GM11168 (cell line): ENCODE data around the gene PLEKHG1.

Source experiments
- in situ Hi-C: fragments of 300-500 bp; cut with MboI; formaldehyde crosslinking; loops from one replicate; pipeline ENCODE4 v1.12.0; 2022; ENCODE audit warnings: low sequenced_read_pairs; ENCODE audit not compliant: unreplicated experiment

Gene PLEKHG1

GRCh38 chr6:150617496-150618460, 18.1 kb downstream of the PLEKHG1 start:
- in situ Hi-C loops = no loop called here

DNA sequence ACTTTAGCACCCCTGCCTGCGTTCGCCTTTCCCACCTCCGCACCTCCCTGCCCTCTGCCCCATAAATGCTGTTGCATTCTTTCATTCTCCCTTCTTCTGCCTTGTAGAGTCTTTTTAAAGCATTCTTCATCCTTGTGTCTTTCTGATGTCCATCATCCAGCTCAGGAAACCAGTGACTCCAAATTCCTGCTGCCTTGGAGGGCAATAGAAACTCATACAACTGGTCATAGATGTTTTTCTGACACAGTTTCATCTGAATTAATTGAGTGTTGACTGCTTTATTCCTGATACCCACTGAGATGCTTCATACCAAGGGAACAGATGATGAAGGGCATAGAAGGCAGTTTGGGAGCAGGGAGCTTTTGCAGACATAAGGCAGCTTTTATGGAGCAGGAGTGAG, 19.6 kb downstream of the PLEKHG1 start:
- in situ Hi-C loops = no loop called here

DNA sequence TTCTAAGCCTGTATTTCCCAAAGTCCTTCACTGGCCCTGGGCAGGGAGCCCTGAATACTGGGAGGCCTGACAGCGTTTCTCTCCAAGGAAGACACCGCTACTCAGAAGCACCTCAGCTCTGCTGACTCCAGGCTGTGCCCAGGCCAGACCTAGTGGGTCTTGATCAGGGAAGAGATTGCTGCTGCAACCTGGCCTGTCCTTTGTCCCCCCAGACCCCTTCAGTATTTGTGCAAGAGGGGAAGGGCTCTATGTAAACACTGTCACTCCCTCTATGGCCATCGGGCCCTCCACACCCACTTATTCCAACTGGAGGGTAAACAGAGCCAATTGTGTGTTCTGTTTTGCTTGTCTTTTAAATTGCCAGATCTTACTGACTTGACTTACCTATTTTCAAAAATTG, 20.6 kb downstream of the PLEKHG1 start:
- in situ Hi-C loops = no loop called here

DNA sequence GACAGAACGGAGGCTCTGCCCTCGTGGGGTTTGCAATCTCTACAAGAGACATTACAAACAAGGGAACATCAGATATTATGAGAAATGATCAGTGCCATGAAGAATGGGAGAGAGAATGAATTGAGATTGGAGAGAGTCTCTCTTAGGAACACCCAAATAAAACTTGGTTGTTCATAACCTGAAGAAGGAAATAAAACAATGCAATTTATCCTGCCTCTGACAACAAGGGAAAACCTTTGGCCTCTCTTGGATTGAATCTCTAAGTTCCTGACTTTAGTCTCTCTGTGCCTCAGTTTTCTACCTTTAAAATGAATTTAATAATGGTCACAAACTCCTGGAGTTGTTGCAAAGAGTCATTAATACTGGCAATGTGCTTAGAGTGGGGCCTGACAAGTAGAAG, 21.1 kb downstream of the PLEKHG1 start:
- in situ Hi-C loops = no loop called here

GRCh38 chr6:150622476-150622875, 22.8 kb downstream of the PLEKHG1 start:
- in situ Hi-C loops = no loop called here

DNA sequence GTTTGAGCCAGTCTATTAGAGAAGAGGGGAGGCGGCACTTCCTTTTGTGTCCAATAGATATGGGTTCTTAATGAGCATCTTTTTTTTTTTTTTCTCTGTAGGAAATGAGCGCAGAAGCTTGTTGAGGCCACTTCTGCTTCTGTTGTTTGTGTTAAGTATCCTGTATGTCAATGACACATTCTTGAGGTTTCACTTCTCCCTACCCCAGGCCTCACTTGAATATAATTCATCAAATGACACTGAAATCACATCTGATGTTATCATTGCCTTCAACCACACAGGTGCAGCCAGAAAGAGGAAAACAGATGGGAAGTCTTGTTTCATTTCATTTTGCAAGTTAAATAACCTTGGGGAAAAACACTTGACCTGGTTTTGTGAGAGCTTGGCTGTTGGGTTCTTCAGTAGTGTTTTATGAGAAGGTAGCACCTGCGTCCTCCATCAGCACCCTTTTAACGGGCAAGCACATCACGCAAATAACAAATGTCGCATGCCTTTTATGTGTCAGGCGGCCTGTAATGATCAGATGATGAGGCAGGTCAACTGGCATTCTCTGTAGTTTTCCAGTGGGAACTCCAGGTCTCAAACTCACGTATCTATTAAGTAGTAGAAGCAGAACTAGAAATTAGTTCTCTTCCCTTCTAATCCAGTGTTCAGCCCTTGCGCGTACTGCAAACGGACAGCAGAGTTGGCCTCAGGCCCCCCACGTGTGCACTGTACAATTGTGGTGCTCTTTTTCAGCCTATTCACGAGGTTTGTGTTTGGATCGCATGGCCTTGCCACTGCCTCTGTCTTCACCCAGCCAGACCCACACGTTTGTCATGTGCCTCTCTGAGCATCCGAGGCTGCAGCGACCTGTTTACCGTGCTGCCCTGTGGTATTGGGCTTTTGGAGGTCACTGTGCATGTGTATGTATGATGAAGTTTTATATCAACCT, 23.5 kb downstream of the PLEKHG1 start:
- in situ Hi-C loops = no loop called here

DNA sequence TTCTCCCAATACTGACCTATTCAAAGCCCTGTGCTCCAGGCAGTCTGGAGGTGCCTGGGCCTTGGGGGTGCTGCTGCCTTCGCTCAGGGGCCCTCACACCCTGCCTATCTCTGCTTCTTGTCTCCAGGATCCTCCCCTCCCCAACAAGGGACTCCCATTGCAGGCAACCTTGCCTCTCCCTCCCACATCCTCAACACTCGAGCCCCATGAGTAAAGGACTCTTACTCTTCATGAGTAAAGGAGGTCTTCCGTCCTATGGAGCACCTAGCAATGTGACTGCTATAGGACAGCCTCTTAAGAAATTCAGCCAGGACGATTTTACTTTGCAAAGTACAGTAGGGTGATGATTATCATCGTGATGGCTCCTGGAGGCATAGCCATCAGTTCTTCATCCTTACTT, 24.5 kb downstream of the PLEKHG1 start:
- in situ Hi-C loops = no loop called here

GRCh38 chr6:150625927-150626326, 26.2 kb downstream of the PLEKHG1 start:
- in situ Hi-C loops = no loop called here

- in situ Hi-C loops = no loop called here
Observed at GRCh38 chr6:150627154-150627553, 27.5 kb downstream of the PLEKHG1 start.

DNA sequence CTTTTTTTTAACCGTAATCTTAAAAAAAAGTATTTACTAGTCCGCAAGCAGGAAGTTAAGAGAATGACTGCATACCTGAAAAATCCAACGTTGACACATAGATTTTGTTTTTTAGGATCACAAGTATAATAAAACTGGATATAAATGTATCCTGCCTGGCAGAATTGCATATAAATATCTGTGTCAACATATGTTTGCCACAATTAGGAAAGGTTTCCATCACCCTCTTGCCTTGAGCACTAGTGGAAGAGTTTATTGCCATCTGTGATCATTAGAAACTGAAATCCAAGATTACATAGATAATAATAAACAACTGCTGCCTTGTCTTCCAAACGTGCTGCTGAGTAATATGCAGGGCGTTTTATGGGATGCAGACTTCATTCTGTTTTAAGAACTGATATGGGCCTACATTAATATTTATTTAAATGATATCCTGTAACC, 27.9 kb downstream of the PLEKHG1 start:
- in situ Hi-C loops = no loop called here

DNA sequence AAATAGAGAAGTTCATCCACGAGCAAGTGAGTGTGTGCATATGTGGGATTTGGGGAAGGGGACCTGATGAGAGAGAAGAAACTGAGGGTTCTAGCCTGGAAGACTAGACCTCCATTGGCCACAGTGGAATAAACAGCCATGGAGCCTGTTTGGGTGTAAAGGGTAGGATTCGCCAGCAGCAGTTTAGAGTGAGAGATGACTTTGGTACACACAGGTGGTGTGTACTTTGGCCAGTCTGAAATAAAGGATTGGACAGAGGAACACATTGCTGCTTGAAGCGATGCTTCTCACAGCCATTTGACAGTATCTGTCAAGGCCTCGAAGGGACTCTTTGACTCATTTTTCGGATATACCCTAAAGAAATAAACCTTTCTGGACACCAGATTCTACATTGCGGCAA, 29.2 kb downstream of the PLEKHG1 start:
- in situ Hi-C loops = no loop called here

GRCh38 chr6:150631283-150631983, 31.7 kb downstream of the PLEKHG1 start:
- in situ Hi-C loops = no loop called here

DNA sequence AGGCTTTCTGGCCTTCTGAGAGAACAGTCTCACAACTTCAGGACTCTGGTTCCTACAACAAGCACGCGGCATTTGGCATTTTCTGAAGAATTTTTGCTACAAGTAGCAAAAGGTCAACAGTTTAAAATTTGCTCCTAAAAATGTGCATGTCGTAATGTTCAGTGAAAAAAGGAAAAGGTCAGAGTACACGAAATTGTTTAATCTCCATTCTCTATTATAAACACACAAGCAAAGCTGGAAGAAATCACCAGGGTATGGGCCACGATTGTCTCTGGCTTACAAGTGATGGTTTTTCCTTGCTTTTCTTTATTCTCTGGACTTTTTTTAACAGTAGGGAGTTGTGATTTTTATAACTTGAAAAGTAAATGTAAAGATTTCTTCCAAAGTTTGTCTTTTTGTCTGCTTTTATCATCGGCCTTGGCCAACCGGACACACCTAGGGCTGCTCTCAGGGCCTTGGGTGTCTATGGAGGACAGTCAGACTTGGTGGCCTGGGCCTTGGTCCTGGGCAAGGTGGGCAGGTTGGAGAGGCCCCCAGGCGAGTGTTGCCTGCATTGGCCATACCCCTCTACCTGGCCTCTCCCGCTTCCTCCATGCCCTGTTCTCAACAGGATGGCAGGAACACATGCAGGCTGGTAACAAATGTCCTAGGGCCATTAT, 32.4 kb downstream of the PLEKHG1 start:
- in situ Hi-C loops = no loop called here

GRCh38 chr6:150632785-150633485, 33.2 kb downstream of the PLEKHG1 start:
- in situ Hi-C loops = no loop called here

DNA sequence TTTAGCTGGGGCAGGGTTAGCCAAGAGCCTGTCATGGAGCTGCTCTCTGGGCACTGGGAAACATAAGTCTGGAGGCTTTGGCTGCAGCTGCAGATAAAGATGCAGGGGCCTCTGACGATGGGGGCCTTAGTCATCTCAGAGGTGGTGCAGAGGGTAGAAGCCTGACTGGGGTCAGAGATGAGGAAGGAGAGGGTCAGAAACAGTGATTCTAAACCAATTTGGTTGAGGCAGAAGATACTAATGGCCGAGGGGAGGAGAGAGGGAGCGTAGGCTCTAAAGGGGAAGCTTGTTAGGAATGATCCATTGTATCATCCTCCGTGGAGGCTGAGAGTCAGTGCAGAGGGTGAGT, 33.8 kb downstream of the PLEKHG1 start:
- in situ Hi-C loops = no loop called here

GRCh38 chr6:150634176-150634963, 34.7 kb downstream of the PLEKHG1 start:
- in situ Hi-C loops = no loop called here

DNA sequence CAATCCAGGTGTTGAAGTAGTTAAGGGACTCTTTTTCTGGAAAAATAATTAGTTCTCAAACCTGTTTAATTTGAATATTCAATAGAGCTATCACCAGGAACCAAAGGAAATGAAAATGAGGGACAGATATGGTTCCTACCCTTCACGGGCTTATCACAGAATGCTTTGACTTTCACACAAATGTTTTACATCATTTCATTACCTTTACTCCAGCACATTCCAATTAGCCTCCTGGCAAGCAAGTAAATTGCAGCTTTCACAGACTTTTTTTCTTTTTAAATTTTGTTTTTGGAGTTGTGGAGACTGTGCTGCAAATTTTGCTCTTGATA, 35.2 kb downstream of the PLEKHG1 start:
- in situ Hi-C loops = no loop called here

DNA sequence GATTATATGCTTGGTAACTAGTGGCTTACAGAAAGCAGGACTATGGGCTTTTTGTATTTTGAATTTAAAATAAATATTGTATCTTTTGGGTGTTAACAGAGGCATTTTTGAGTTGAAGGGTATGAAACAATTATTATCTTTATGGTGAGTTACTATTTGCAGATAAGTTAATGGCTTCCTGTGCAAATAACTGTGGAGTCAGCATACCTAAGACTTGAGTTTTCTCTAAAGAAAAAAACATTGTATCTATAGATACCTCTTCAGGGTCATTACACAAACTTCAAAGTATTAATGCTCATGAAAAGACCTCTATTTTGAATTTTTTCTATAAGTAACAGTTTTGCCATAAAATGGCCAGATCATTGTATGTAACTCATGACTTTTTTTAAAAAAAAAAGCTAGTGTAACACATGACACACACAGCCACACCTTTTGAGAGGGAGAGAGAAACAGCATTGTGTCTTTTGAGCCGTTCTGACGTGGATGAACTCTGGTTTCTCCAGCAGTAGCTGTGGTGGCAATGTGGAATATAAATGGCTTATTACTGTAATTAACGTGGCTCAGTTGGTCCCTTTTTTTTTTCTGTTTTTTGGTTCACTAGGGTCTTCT, 36.3 kb downstream of the PLEKHG1 start:
- in situ Hi-C loops = no loop called here
